Stimulated activated CD8-positive, alpha-beta memory T cell treated with anti-CD3 and anti-CD28 coated beads, Interleukin-15, amount 100 ng/mL, for 1 hour (primary cell): Measurements from ENCODE around the gene GFER.
"Not testable (repeated sequence)": the region's sequence is repeated elsewhere in the genome, so short reads cannot be mapped to it uniquely, and the experiment has no call there.

Experiments used
- DNase-seq: peaks from one replicate; pipeline ENCODE4 v3.0.0-alpha.2; 2020; ENCODE audit warnings: low read depth

The GFER gene

GRCh38 chr16:1957434-1958142, 26.4 kb upstream of the GFER start:
- DNase-seq, result not testable (repeated sequence)

GRCh38 chr16:1958143-1958491, 25.9 kb upstream of the GFER start:
- DNase-seq, result not testable (repeated sequence)

GRCh38 chr16:1958715-1959268, 25.2 kb upstream of the GFER start:
- no peak for DNase-seq

- DNase-seq, result peak; percentile 85
These were observed 24.5 kb upstream of the GFER start, which contains the start of gene NDUFB10 for GRCh38 chr16:1959269-1960039. Gene NDUFB10 (plus strand): TSS chr16:1959538. CDS start chr16:1959625, 87 bp downstream.

GRCh38 chr16:1960665-1961630, 23.0 kb upstream of the GFER start:
- no peak for DNase-seq

GRCh38 chr16:1961651-1962067, 22.3 kb upstream of the GFER start:
- no peak for DNase-seq

- not testable (repeated sequence) for DNase-seq
These were observed 21.5 kb upstream of the GFER start for GRCh38 chr16:1962161-1963153.

- DNase-seq, result no peak
These were observed 20.0 kb upstream of the GFER start for GRCh38 chr16:1963806-1964505.

GRCh38 chr16:1964506-1965395, 19.2 kb upstream of the GFER start, which contains the start of gene RPS2:
Gene RPS2 (minus strand): TSS chr16:1964826. CDS start chr16:1964625, 201 bp downstream.
- DNase-seq, result peak; percentile 93

GRCh38 chr16:1965396-1966001, 18.5 kb upstream of the GFER start:
- no peak for DNase-seq

- no peak for DNase-seq
These were observed 17.5 kb upstream of the GFER start, which contains the start of gene RNF151 for GRCh38 chr16:1966460-1966859. Gene RNF151 (plus strand): TSS chr16:1966856. CDS start chr16:1966882, 26 bp downstream.

GRCh38 chr16:1968146-1968953, 15.6 kb upstream of the GFER start:
- DNase-seq, result no peak

GRCh38 chr16:1971796-1972489, 12.1 kb upstream of the GFER start, which contains the start of gene TBL3:
Gene TBL3 (plus strand): TSS chr16:1972053. CDS start chr16:1972165, 112 bp downstream.
- peak; percentile 90 for DNase-seq

- DNase-seq, result no peak
These were observed 11.5 kb upstream of the GFER start for GRCh38 chr16:1972490-1972877.

GRCh38 chr16:1973461-1974156, 10.4 kb upstream of the GFER start:
- DNase-seq, result no peak
